NB4 (cell line): ENCODE data around the gene PRKD2.

Experiments
- CTCF ChIP-seq: IDR thresholded peaks from one replicate; pipeline ENCODE4 v1.5.1; 2012; ENCODE audit warnings: low read depth, low read length
- MAX ChIP-seq: IDR thresholded peaks from 2 replicates; pipeline ENCODE4 v1.6.1; 2011; ENCODE audit warnings: low read depth, low read length
- POLR2A ChIP-seq: IDR thresholded peaks from 2 replicates; pipeline ENCODE4 v1.6.1; 2011; ENCODE audit warnings: mild to moderate bottlenecking; ENCODE audit not compliant: insufficient read length; ENCODE audit errors: extremely low read depth

GRCh38 chr19:46753420-46754155 lies 36.7 kb upstream of the PRKD2 start:
- peak; percentile 100 for TF ChIP-seq CTCF
- peak; percentile 41 for TF ChIP-seq MAX
- TF ChIP-seq POLR2A, result no peak
